Neural crest cell (in vitro differentiated cells): ENCODE measurements around the gene KRTAP10-10. TPM values are rescaled to one million over a fixed set of nuclear protein-coding genes. Genes with fewer than 3 reads are reported as not detected.

Source experiments
- DNase-seq: peaks from one replicate; pipeline ENCODE4 v3.0.0; 2021; ENCODE audit warnings: low read depth, mixed read lengths, low spot score
- H3K27ac Mint-ChIP-seq: one replicate; pipeline ENCODE4 v1.8.0; 2021; ENCODE audit warnings: mild to moderate bottlenecking, mixed read lengths; ENCODE audit not compliant: unreplicated experiment
- H3K27me3 Mint-ChIP-seq: 2 replicates; pipeline ENCODE4 v1.8.0; 2021; ENCODE audit warnings: low read depth, mild to moderate bottlenecking, mixed read lengths
- H3K36me3 Mint-ChIP-seq: 2 replicates; pipeline ENCODE4 v1.8.0; 2021; ENCODE audit warnings: low read depth, mild to moderate bottlenecking, mixed read lengths
- H3K4me1 Mint-ChIP-seq: 2 replicates; pipeline ENCODE4 v1.8.0; 2021; ENCODE audit warnings: mixed read lengths
- H3K4me3 Mint-ChIP-seq: one replicate; pipeline ENCODE4 v1.8.0; 2021; ENCODE audit warnings: mild to moderate bottlenecking, mixed read lengths
- H3K9me3 Mint-ChIP-seq: 2 replicates; pipeline ENCODE4 v1.8.0; 2021; ENCODE audit warnings: mixed read lengths
- total RNA-seq: library from RNA; stranded (reverse); gene quantifications from 2 replicates; pipeline ENCODE4 v1.2.1, GENCODE V29; 2021
- TF ChIP-seq, protein P1 (sequence below): fragments of 200-600 bp; sonication (generic); conservative IDR thresholded peaks from 2 replicates; pipeline ENCODE4 v1.5.0; 2021; ENCODE audit warnings: antibody characterized with exemption, mild to moderate bottlenecking

The KRTAP10-10 gene
- total RNA-seq, 1 donor from 2014 or later = not detected

DNA sequence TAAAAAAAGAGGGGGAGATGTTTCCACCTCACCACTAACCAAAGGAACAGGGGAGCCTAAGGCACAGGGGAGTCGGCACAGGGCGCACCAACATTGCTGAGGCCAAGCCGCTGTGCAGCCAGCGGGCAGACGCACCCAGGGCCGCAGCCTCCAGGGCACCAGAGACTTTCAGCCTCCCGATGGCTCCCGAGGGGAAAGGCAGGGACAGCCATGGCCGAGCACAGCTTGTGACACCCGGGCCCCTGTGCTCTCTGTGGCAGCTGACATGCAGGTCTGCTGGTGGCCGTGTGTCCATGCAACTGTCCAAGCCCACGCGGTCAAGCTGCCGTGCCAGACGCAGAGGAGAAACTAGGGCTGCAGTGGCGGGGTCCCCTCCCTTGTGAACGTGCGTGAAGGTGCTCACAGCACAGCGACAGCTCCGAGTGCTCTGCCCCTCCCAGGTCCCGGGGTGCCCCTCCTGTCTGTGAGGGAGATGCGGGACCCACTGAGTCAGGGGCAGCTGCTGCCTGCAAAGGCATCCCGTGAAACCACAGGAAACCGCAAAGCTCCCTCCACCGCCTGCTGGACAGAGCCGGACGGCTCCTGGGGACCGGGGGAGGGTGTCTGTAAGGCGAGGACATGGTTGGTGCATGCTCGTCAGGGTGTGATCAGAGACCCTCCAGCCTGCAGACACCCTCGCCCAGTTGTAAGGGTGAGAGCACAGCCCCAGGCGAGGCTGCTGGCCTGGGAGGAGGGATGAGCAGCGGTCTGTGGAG is 11.6 kb downstream of the KRTAP10-10 start:
- no peak for DNase-seq
- Mint-ChIP-seq H3K36me3 (peaks cover 2% of the 10 kb centered on the region), H3K4me1 (no peaks in the 10 kb centered on the region), H3K27ac (no peak overlapping the region), H3K27me3 (peaks cover 6% of the 10 kb centered on the region), H3K4me3 (no peak overlapping the region), H3K9me3 (peaks cover 7% of the 10 kb centered on the region)
- TF ChIP-seq, protein P1, sequence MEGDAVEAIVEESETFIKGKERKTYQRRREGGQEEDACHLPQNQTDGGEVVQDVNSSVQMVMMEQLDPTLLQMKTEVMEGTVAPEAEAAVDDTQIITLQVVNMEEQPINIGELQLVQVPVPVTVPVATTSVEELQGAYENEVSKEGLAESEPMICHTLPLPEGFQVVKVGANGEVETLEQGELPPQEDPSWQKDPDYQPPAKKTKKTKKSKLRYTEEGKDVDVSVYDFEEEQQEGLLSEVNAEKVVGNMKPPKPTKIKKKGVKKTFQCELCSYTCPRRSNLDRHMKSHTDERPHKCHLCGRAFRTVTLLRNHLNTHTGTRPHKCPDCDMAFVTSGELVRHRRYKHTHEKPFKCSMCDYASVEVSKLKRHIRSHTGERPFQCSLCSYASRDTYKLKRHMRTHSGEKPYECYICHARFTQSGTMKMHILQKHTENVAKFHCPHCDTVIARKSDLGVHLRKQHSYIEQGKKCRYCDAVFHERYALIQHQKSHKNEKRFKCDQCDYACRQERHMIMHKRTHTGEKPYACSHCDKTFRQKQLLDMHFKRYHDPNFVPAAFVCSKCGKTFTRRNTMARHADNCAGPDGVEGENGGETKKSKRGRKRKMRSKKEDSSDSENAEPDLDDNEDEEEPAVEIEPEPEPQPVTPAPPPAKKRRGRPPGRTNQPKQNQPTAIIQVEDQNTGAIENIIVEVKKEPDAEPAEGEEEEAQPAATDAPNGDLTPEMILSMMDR = no peak

DNA sequence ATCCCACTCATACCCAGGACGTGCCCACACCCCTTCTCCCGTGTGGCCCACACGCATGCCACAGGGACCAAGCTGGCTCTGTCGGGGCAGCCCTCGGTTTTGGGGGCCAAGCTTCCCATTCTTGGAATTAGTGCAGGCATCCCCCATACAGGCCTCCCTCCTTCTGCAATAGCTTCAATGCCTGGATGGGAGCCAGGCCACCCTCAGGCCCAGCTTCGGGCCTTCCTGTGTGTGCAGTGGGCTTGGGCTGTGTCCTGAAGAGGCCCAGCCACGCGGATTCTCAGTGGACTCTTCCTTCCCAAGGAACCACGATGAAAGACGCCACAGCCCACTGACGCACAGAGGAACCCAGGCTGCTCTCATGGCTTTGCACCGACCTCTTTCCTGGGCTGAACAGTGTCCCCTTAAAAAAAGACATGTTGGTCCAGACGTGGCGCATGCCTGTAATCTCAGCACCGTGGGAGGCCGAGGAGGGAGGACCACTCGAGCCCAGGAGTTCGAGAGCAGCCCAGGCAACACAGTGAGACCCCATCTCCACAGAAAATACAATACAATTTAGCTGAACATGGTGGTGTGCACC is 12.5 kb downstream of the KRTAP10-10 start:
- H3K9me3 Mint-ChIP-seq = peaks cover 5% of the 10 kb centered on the region
- H3K27me3 Mint-ChIP-seq = peaks cover 6% of the 10 kb centered on the region
- no peaks in the 10 kb centered on the region for H3K4me1 Mint-ChIP-seq
- H3K27ac Mint-ChIP-seq = no peak overlapping the region
- no peak overlapping the region for H3K4me3 Mint-ChIP-seq
- TF ChIP-seq, protein P1 = no peak
- H3K36me3 Mint-ChIP-seq = peaks cover 2% of the 10 kb centered on the region
- DNase-seq = no peak

DNA sequence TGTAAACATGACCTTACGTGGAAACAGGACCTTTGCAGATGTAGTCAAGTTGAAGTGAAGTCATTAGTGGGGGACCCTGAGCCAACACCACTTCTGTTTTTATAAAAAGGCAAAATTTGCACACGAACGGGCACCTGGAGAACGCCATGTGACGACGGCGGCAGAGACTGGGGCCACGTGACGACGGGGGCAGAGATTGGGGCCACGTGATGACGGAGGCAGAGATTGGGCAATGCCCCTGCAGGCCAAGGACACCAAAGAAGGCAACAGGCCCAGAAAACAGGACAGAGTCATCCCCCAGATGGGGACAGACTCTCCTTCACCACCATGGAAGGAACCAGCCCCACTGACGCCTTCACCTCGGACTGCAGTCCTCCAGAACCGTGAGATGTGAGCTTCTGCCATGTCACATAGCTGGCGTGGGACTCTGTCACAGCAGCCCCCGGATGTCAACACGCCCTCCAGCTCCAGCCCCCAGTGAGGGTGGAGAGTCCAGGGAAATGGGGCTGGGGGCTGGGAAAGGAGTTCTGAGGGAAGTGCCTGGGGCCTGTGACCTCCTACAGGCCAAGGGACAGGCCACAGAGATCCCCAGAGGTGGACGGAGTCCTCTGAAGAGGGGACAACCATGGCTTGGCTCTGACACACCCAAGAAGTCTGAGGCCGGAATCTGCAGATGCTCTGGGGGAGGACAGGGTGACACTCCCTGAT is 13.3 kb downstream of the KRTAP10-10 start:
- Mint-ChIP-seq H3K27ac (no peak overlapping the region), H3K4me3 (no peak overlapping the region), H3K36me3 (no peaks in the 10 kb centered on the region), H3K9me3 (no peaks in the 10 kb centered on the region), H3K4me1 (no peaks in the 10 kb centered on the region), H3K27me3 (peaks cover 6% of the 10 kb centered on the region)
- TF ChIP-seq, protein P1 = no peak
- DNase-seq = no peak

DNA sequence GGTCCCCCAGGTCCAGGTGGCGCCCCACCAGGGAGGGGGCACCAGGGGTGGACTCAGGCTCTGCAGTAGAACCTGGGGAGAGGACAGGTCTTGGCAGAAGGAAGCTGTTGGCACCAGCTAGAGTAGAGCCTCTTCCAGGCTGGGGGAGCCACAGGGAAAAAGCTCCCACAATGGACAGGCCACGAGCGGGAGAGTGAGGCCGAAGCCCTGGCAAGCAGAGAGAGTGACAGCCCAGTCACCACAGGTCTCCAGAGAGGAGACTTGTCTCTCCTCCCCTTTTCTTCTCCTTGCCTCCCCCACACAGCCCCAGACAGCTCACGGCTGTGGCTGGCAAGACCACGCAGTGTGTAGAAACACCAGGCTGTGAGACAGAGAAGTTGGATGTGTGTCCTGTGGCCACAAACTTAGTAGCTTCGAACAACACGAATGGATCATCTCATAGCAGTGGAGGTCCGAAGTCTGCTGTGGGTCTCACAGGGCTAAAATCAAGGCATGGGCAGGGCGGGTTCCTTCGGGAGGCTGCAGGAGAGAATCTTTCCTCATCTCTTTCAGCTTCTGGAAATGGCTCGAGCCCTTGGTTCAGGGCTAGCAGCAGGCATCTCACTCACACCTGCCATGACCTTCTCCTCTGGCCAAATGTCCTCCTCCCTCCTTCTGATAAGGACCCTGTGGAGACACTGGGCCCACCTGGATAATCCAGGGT is 14.0 kb downstream of the KRTAP10-10 start:
- Mint-ChIP-seq H3K4me3 (no peak overlapping the region), H3K4me1 (no peaks in the 10 kb centered on the region), H3K27me3 (peaks cover 6% of the 10 kb centered on the region)

DNA sequence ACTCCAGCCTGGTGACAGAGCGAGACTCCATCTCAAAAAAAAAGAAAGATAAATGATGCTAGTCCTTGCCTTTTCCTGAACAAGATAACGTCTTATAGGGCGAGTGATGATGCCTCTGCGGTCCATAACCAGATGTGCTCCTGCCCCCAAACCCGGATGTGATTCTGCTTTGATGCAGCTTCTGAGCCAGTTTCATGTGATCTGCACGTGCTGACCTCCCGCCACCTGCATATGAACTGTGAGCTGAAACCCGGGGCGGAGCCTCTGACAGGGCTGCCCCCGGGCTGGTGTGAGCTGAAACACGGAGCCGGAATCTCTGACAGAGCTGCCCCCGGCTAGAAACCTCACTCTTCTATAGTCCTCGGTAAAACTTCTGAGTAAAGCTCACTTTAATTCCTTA is 16.0 kb downstream of the KRTAP10-10 start:
- Mint-ChIP-seq H3K4me1 (no peaks in the 10 kb centered on the region), H3K27me3 (no peaks in the 10 kb centered on the region), H3K27ac (no peak overlapping the region), H3K4me3 (no peak overlapping the region), H3K36me3 (no peaks in the 10 kb centered on the region), H3K9me3 (peaks cover 2% of the 10 kb centered on the region)
- DNase-seq = no peak
- TF ChIP-seq, protein P1 = no peak

More for the DNA sequence above, 14.0 kb downstream of the KRTAP10-10 start:
- TF ChIP-seq, protein P1 = no peak
- Mint-ChIP-seq H3K9me3 (no peaks in the 10 kb centered on the region), H3K27ac (no peak overlapping the region), H3K36me3 (no peaks in the 10 kb centered on the region)
- DNase-seq = no peak
